ENCODE results near the gene SLC46A1.

Gene SLC46A1

DNA sequence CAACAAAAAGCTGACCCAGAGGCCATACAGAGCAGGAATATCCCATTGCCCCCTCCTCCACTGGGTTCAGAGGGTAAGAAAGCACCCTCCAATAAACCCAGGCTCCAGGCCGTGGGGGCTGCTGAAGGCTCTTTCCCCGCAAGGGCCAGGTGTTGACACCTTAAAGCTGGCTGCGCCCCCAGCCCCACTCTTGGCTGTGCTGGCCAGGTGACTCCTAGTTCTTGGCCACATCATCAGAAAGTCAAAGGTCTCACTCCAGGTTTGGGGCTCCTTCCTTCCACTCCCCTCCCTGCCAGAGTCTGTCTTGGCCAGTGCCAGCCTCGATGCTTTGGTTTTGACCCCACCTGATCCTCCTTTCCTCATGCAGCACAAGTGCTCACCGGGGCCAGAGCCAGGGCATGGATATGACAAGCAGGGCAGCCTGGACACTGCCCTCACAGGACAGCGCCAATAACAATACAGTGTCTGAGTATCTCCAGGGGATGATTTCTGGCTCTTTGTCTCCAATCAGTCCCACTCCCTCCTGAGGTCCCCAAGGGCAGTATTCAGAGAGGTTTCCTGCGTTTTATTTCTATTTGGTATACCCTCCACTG is 8.2 kb downstream of the SLC46A1 start:
- no peaks in the 10 kb centered on the region for H3F3A ChIP-seq (ENCODE audit: control insufficient read depth, insufficient read depth)
- TF ChIP-seq EZH2phosphoT487 (IDR thresholded peaks at IDR 0.05; ENCODE audit: borderline replicate concordance, low read length) = no peak
- TF ChIP-seq, protein P1, sequence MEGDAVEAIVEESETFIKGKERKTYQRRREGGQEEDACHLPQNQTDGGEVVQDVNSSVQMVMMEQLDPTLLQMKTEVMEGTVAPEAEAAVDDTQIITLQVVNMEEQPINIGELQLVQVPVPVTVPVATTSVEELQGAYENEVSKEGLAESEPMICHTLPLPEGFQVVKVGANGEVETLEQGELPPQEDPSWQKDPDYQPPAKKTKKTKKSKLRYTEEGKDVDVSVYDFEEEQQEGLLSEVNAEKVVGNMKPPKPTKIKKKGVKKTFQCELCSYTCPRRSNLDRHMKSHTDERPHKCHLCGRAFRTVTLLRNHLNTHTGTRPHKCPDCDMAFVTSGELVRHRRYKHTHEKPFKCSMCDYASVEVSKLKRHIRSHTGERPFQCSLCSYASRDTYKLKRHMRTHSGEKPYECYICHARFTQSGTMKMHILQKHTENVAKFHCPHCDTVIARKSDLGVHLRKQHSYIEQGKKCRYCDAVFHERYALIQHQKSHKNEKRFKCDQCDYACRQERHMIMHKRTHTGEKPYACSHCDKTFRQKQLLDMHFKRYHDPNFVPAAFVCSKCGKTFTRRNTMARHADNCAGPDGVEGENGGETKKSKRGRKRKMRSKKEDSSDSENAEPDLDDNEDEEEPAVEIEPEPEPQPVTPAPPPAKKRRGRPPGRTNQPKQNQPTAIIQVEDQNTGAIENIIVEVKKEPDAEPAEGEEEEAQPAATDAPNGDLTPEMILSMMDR (IDR thresholded peaks at IDR 0.05; ENCODE audit: low read depth, low read length, poor library complexity, severe bottlenecking) = no peak
- H3K79me2 ChIP-seq (ENCODE audit: control insufficient read depth, low read length) = no peaks in the 10 kb centered on the region
- no peaks in the 10 kb centered on the region for H3K9me3 ChIP-seq (ENCODE audit: control insufficient read depth, insufficient read depth, low read length)
- H3K4me3 ChIP-seq (ENCODE audit: low read length) = no peak overlapping the region
- H4K20me1 ChIP-seq (ENCODE audit: control insufficient read depth, insufficient read depth, low read depth, low read length) = no peaks in the 10 kb centered on the region
- 0 out of 2 replicates have a peak, but pooled peaks cover 3% of the 10 kb centered on the region for H3K4me1 ChIP-seq (ENCODE audit: control insufficient read depth, low read length)
- H3K4me2 ChIP-seq (ENCODE audit: low read length) = no peak overlapping the region
- H3K27me3 ChIP-seq (ENCODE audit: control insufficient read depth, low read length) = no peaks in the 10 kb centered on the region
- peaks cover 4% of the 10 kb centered on the region; the same call in 1 of the 2 replicates for H3K36me3 ChIP-seq (ENCODE audit: control insufficient read depth, low read length)
- H3K27ac ChIP-seq (ENCODE audit: low read depth, low read length) = no peak overlapping the region
- no peaks in the 10 kb centered on the region for H3K9me2 ChIP-seq (replicated peaks; ENCODE audit: control insufficient read depth, low read length)

DNA sequence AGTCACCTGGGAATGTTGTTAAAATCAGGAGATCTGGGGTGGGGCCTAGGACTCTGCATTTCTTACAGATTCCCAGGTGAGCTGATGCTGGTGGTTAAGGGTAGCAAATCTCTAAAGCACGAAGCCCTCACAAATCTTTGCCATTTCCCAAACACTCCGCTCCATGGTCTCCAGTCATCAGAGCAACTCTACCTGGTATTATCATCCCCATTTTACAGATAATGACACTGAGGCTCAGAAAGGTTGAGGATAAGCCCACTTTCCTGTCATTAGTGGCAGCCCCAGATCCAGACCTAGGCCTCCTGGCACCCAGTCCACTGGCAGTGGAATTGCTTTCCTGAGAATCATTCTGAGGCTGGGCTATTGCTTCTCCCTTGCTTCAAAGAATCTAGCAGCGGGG is 8.7 kb downstream of the SLC46A1 start:
- H3K36me3 ChIP-seq (ENCODE audit: control insufficient read depth, low read length) = peaks cover 4% of the 10 kb centered on the region; the same call in 1 of the 2 replicates
- H3K4me1 ChIP-seq (ENCODE audit: control insufficient read depth, low read length) = 0 out of 2 replicates have a peak, but pooled peaks cover 3% of the 10 kb centered on the region
- H3K4me2 ChIP-seq (ENCODE audit: low read length) = no peak overlapping the region
- H3K9me2 ChIP-seq (replicated peaks; ENCODE audit: control insufficient read depth, low read length) = no peaks in the 10 kb centered on the region
- H3K27ac ChIP-seq (ENCODE audit: low read depth, low read length) = no peak overlapping the region
- no peaks in the 10 kb centered on the region for H3K79me2 ChIP-seq (ENCODE audit: control insufficient read depth, low read length)
- TF ChIP-seq, protein P1 (IDR thresholded peaks at IDR 0.05; ENCODE audit: low read depth, low read length, poor library complexity, severe bottlenecking) = no peak
- TF ChIP-seq EZH2phosphoT487 (IDR thresholded peaks at IDR 0.05; ENCODE audit: borderline replicate concordance, low read length) = no peak
- no peaks in the 10 kb centered on the region for H3F3A ChIP-seq (ENCODE audit: control insufficient read depth, insufficient read depth)
- no peaks in the 10 kb centered on the region for H4K20me1 ChIP-seq (ENCODE audit: control insufficient read depth, insufficient read depth, low read depth, low read length)
- H3K9me3 ChIP-seq (ENCODE audit: control insufficient read depth, insufficient read depth, low read length) = no peaks in the 10 kb centered on the region
- no peaks in the 10 kb centered on the region for H3K27me3 ChIP-seq (ENCODE audit: control insufficient read depth, low read length)
- H3K4me3 ChIP-seq (ENCODE audit: low read length) = no peak overlapping the region

DNA sequence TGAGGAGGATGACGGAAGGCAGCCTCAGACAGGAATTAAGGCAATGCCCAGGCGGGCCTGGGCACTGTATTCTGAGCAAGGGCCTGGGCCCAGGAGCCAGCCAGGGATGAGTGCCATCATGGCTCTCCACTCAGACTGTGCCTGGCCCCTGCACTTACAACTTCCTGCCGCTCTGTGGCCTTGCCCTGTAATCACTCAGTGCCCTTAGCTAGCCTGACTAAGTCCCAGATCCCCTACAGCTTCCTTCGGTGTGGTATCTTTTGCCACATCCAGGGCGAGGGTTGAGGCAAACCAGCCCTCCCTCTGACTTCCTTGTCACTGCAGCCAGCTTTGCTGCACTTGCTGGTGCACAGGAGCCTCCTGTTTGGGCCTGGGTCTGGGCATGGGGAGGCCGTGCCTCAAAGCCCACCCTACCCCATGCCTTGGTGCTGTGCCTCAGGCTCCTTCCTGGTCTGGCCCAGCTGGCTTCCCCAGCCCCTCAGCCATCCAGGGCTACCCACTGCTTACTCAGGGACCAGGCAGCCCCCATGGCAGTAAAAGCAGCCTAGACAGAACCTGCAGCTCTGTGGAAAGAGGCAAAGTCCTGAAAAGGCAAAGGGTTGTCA is 9.3 kb downstream of the SLC46A1 start:
- Histone ChIP-seq H3F3A (ENCODE audit: control insufficient read depth, insufficient read depth) (no peaks in the 10 kb centered on the region), H3K27ac (ENCODE audit: low read depth, low read length) (no peak overlapping the region), H4K20me1 (ENCODE audit: control insufficient read depth, insufficient read depth, low read depth, low read length) (no peaks in the 10 kb centered on the region), H3K4me3 (ENCODE audit: low read length) (no peak overlapping the region), H3K36me3 (ENCODE audit: control insufficient read depth, low read length) (peaks cover 4% of the 10 kb centered on the region; the same call in 1 of the 2 replicates), H3K27me3 (ENCODE audit: control insufficient read depth, low read length) (no peaks in the 10 kb centered on the region), H3K4me2 (ENCODE audit: low read length) (no peak overlapping the region), H3K9me3 (ENCODE audit: control insufficient read depth, insufficient read depth, low read length) (no peaks in the 10 kb centered on the region), H3K79me2 (ENCODE audit: control insufficient read depth, low read length) (no peaks in the 10 kb centered on the region), H3K4me1 (ENCODE audit: control insufficient read depth, low read length) (no peaks in the 10 kb centered on the region), H3K9me2 (replicated peaks; ENCODE audit: control insufficient read depth, low read length) (no peaks in the 10 kb centered on the region)
- TF ChIP-seq EZH2phosphoT487 (IDR thresholded peaks at IDR 0.05; ENCODE audit: borderline replicate concordance, low read length) = no peak
- TF ChIP-seq, protein P1 (IDR thresholded peaks at IDR 0.05; ENCODE audit: low read depth, low read length, poor library complexity, severe bottlenecking) = no peak
